Measurements from ENCODE around the gene ARPC1A. TPM values are rescaled to one million over a fixed set of nuclear protein-coding genes. Genes with fewer than 3 reads are reported as not detected.

The ARPC1A gene
- total RNA-seq, 1 experiment from 2014 or later, result 183 TPM

GRCh38 chr7:99312316-99313203, 13.1 kb upstream of the ARPC1A start:
- Histone ChIP-seq H3K4me2 (ENCODE audit: low read length) (peak overlapping the region; percentile 38), H3K36me3 (ENCODE audit: low read depth, low read length) (no peaks in the 10 kb centered on the region), H3K27ac (ENCODE audit: low read length) (no peak overlapping the region), H3K4me1 (ENCODE audit: insufficient read depth, low read length) (peaks cover 22% of the 10 kb centered on the region; the same call in 1 of the 2 replicates), H2AFZ (ENCODE audit: low read length) (peak overlapping the region; percentile 55), H3K9ac (ENCODE audit: low read length) (no peak overlapping the region), H3K9me3 (ENCODE audit: low read length) (no peaks in the 10 kb centered on the region), H3K9me2 (replicated peaks; ENCODE audit: low read length) (no peaks in the 10 kb centered on the region), H3F3A (ENCODE audit: low read length, unreplicated experiment) (no peaks in the 10 kb centered on the region), H3K79me2 (ENCODE audit: low read length) (no peaks in the 10 kb centered on the region), H3K27me3 (ENCODE audit: low read length) (no peaks in the 10 kb centered on the region), H4K20me1 (ENCODE audit: low read length) (no peaks in the 10 kb centered on the region), H3K4me3 (ENCODE audit: low read length) (no peak overlapping the region)
- no TSS peak for BruUV-seq (replicated peaks)
- intact Hi-C loops (cut with micrococcal nuclease), result loop anchor here (1.0 to 5.0 kb wide), 5 partner anchors 38 to 272 kb away; partner anchors contain the start of gene SMURF1
- DNase-seq, result peak; percentile 86
- peak; percentile 60 for ATAC-seq
- ChIA-PET CTCF (interaction anchor here (0.5 to 1.6 kb wide), 2 partner anchors 38 to 76 kb away, joined by 5 to 9 read pairs; no protein-coding TSS in a partner anchor), POLR2A (ENCODE audit: unreplicated experiment) (no interaction called here)
- TF ChIP-seq EZH2 (IDR thresholded peaks at IDR 0.05; ENCODE audit: low read length, unreplicated experiment) (no peak), CTCF (conservative IDR thresholded peaks at IDR 0.05; ENCODE audit: low read depth, low read length) (peak; percentile 92)

- no peak overlapping the region for H3K4me3 ChIP-seq (ENCODE audit: low read length)
- no peak overlapping the region for H3K9ac ChIP-seq (ENCODE audit: low read length)
- H3K4me1 ChIP-seq (ENCODE audit: insufficient read depth, low read length), result peaks cover 22% of the 10 kb centered on the region; the same call in 1 of the 2 replicates
- DNase-seq (no peak), ATAC-seq (no peak)
- H3K9me2 ChIP-seq (replicated peaks; ENCODE audit: low read length), result no peaks in the 10 kb centered on the region
- H3F3A ChIP-seq (ENCODE audit: low read length, unreplicated experiment), result no peaks in the 10 kb centered on the region
- 0 out of 2 replicates have a peak overlapping the region, but pooled peaks have one; percentile 55 for H2AFZ ChIP-seq (ENCODE audit: low read length)
- ChIA-PET CTCF (no interaction called here), POLR2A (ENCODE audit: unreplicated experiment) (no interaction called here)
- peak overlapping the region; percentile 38; the same call in 1 of the 2 replicates for H3K4me2 ChIP-seq (ENCODE audit: low read length)
- no peak for TF ChIP-seq CTCF (conservative IDR thresholded peaks at IDR 0.05; ENCODE audit: low read depth, low read length)
- no peak for TF ChIP-seq EZH2 (IDR thresholded peaks at IDR 0.05; ENCODE audit: low read length, unreplicated experiment)
- TF ChIP-seq EZH2phosphoT487 (IDR thresholded peaks at IDR 0.05; ENCODE audit: borderline replicate concordance, low read length), result no peak
- H3K27me3 ChIP-seq (ENCODE audit: low read length), result no peaks in the 10 kb centered on the region
- no TSS peak for BruUV-seq (replicated peaks)
- H3K27ac ChIP-seq (ENCODE audit: low read length), result no peak overlapping the region
- no peaks in the 10 kb centered on the region for H3K9me3 ChIP-seq (ENCODE audit: low read length)
- no peaks in the 10 kb centered on the region for H3K79me2 ChIP-seq (ENCODE audit: low read length)
- no peaks in the 10 kb centered on the region for H3K36me3 ChIP-seq (ENCODE audit: low read depth, low read length)
- H4K20me1 ChIP-seq (ENCODE audit: low read length), result no peaks in the 10 kb centered on the region
- intact Hi-C loops (cut with micrococcal nuclease), result loop anchor here (1.0 to 5.0 kb wide), 5 partner anchors 39 to 273 kb away; partner anchors contain the start of gene SMURF1
Observed at GRCh38 chr7:99313204-99313573, 12.5 kb upstream of the ARPC1A start.
